CD4-positive, CD25-positive, alpha-beta regulatory T cell (primary cell): ENCODE data around the gene RAD51B. TPM values are rescaled to one million over a fixed set of nuclear protein-coding genes. Genes with fewer than 3 reads are reported as not detected.

ENCODE experiments used
- ATAC-seq, 2 donors: fragments of 150-1000 bp; cut with Tn5 transposase; one replicate each; pipeline ENCODE4 v1.10.0; 2021; ENCODE audit warnings: low read depth in 2 of 2, moderate number of reproducible peaks in 2 of 2, moderate library complexity in 1 of 2
- DNase-seq, 3 donors: peaks; one replicate each; pipeline versions ENCODE4 v3.0.0 to v3.0.0-alpha.2; 2012 to 2022; ENCODE audit warnings: mixed read lengths in 1 of 3
- H3K27ac ChIP-seq: one replicate; pipeline ENCODE4 v1.7.0; 2013; ENCODE audit warnings: mild to moderate bottlenecking, low read length; ENCODE audit not compliant: insufficient read depth, poor library complexity, severe bottlenecking
- H3K27me3 ChIP-seq: one replicate; pipeline ENCODE4 v1.7.0; 2013; ENCODE audit warnings: low read length; ENCODE audit not compliant: control insufficient read depth, insufficient read depth
- H3K36me3 ChIP-seq: one replicate; pipeline ENCODE4 v1.7.0; 2013; ENCODE audit warnings: mild to moderate bottlenecking, low read length, moderate library complexity; ENCODE audit not compliant: control insufficient read depth, insufficient read depth
- H3K4me1 ChIP-seq: 2 replicates; pipeline ENCODE4 v1.7.0; 2013; ENCODE audit warnings: mild to moderate bottlenecking, low read length; ENCODE audit not compliant: insufficient read depth, control insufficient read depth, poor library complexity, severe bottlenecking
- H3K4me3 ChIP-seq: one replicate; pipeline ENCODE4 v1.7.0; 2013; ENCODE audit warnings: low read depth, mild to moderate bottlenecking, low read length, moderate library complexity
- H3K9me3 ChIP-seq, 2 experiments: 1 replicate in 1 of 2; 2 replicates in 1 of 2; pipeline ENCODE4 v1.7.0; 2013; ENCODE audit warnings: low read length in 2 of 2, mild to moderate bottlenecking in 1 of 2, moderate library complexity in 1 of 2; ENCODE audit not compliant: control insufficient read depth in 2 of 2
- H3K27ac Mint-ChIP-seq, 3 donors: one replicate each; pipeline ENCODE4 v1.8.0; 2020 to 2022; ENCODE audit warnings: mild to moderate bottlenecking in 3 of 3, mixed read lengths in 3 of 3, moderate library complexity in 2 of 3
- H3K27me3 Mint-ChIP-seq: one replicate; pipeline ENCODE4 v1.8.0; 2022; ENCODE audit warnings: mild to moderate bottlenecking, mixed read lengths
- H3K36me3 Mint-ChIP-seq: one replicate; pipeline ENCODE4 v1.8.0; 2020; ENCODE audit warnings: mixed read lengths
- H3K4me1 Mint-ChIP-seq, 4 donors: one replicate each; pipeline ENCODE4 v1.8.0; 2020 to 2022; ENCODE audit warnings: mixed read lengths in 4 of 4, mild to moderate bottlenecking in 1 of 4
- H3K4me3 Mint-ChIP-seq, 4 donors: one replicate each; pipeline ENCODE4 v1.8.0; 2020 to 2022; ENCODE audit warnings: mild to moderate bottlenecking in 4 of 4, mixed read lengths in 4 of 4, moderate library complexity in 3 of 4
- H3K9me3 Mint-ChIP-seq, 7 donors: one replicate each; pipeline ENCODE4 v1.8.0; 2020 to 2022; ENCODE audit warnings: mixed read lengths in 7 of 7, mild to moderate bottlenecking in 3 of 7, moderate library complexity in 2 of 7
- polyA plus RNA-seq, 4 donors: library from polyadenylated mRNA; unstranded; fragments of 300-500 nt; fragmentation: Illumina TruSeq; gene quantifications; one replicate each; pipeline ENCODE4 v1.2.3, GENCODE V29; 2021
- total RNA-seq: library from RNA; stranded (reverse); gene quantifications from one replicate; pipeline ENCODE4 v1.2.3, GENCODE V29; 2022

RAD51B gene
- total and polyA plus RNA-seq, 5 donors from 2014 or later, result 19.1 to 40.2 (median 28.1) TPM

GRCh38 chr14:68140076-68140741, 320.6 kb downstream of the RAD51B start:
- Histone ChIP-seq H3K27ac (no peak overlapping the region), H3K27me3 (no peaks in the 10 kb centered on the region), H3K4me1 (peaks cover 5% of the 10 kb centered on the region), H3K36me3 (no peaks in the 10 kb centered on the region), H3K4me3 (no peak overlapping the region), H3K9me3 (no peaks in the 10 kb centered on the region)
- DNase-seq (no peak), ATAC-seq (no peak)
- Mint-ChIP-seq H3K27me3 (no peaks in the 10 kb centered on the region), H3K9me3 (no peaks in the 10 kb centered on the region), H3K4me3 (no peak overlapping the region), H3K27ac (no peak overlapping the region), H3K4me1 (peaks cover 16 to 46% (median 18%) of the 10 kb centered on the region in 4 donors), H3K36me3 (no peaks in the 10 kb centered on the region)

GRCh38 chr14:68140806-68141205, 321.2 kb downstream of the RAD51B start:
- Mint-ChIP-seq H3K4me3 (no peak overlapping the region), H3K9me3 (peaks cover 0 to under 1% (median 0%) of the 10 kb centered on the region in 7 donors), H3K27ac (no peak overlapping the region), H3K36me3 (no peaks in the 10 kb centered on the region), H3K27me3 (no peaks in the 10 kb centered on the region), H3K4me1 (peaks cover 12 to 43% (median 13%) of the 10 kb centered on the region in 4 donors)
- H3K9me3 ChIP-seq, result no peaks in the 10 kb centered on the region
- DNase-seq, result no peak
- H3K36me3 ChIP-seq, result no peaks in the 10 kb centered on the region
- H3K27me3 ChIP-seq, result no peaks in the 10 kb centered on the region
- H3K4me3 ChIP-seq, result no peak overlapping the region
- H3K27ac ChIP-seq, result no peak overlapping the region
- H3K4me1 ChIP-seq, result peaks cover 5% of the 10 kb centered on the region
- ATAC-seq, result no peak

DNA sequence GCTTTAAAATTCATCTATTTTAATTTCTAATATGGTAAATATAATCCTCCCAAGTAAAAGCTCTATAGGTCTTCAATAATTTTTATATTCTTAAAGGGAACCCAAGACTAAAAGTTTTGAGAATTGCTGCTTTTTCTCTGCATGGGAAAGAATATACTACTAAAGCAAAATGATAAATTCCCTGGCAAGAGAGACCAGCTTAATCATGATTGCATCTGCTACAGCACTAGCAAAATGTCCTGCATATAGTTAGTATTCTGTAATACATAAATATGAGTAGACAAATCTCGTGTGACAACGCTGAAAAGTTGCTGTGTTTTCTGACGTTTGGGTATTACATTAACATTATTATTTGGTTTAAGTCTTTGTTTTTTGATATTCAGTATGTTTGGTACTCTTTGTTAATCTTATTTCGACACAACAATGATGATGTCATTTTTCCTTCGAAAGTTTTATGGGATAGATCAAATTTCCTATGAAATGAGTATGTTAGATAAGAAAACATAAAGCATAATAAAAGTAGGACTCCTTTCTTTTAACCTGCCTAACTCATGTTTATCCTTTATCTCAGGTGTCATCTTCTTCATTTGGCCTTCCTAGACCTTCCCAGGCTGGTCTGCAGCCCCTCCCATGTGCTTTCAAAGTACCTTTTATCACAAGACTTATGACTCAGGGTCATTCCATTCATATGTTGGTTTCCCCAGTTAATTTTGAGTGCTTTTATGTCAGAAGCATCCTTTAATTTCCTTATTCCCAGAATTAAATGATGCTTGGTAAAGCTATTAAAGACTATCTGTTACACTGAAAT, 321.9 kb downstream of the RAD51B start:
- no peak overlapping the region for H3K27ac ChIP-seq
- H3K9me3 ChIP-seq, result no peaks in the 10 kb centered on the region
- Mint-ChIP-seq H3K27ac (no peak overlapping the region), H3K4me1 (peaks cover 12 to 43% (median 13%) of the 10 kb centered on the region in 4 donors), H3K4me3 (no peak overlapping the region), H3K27me3 (no peaks in the 10 kb centered on the region), H3K36me3 (no peaks in the 10 kb centered on the region), H3K9me3 (peaks cover 0 to 2% (median 0%) of the 10 kb centered on the region in 7 donors)
- no peaks in the 10 kb centered on the region for H3K27me3 ChIP-seq
- DNase-seq (no peak), ATAC-seq (no peak)
- H3K36me3 ChIP-seq, result no peaks in the 10 kb centered on the region
- H3K4me1 ChIP-seq, result peaks cover 5% of the 10 kb centered on the region
- no peak overlapping the region for H3K4me3 ChIP-seq

DNA sequence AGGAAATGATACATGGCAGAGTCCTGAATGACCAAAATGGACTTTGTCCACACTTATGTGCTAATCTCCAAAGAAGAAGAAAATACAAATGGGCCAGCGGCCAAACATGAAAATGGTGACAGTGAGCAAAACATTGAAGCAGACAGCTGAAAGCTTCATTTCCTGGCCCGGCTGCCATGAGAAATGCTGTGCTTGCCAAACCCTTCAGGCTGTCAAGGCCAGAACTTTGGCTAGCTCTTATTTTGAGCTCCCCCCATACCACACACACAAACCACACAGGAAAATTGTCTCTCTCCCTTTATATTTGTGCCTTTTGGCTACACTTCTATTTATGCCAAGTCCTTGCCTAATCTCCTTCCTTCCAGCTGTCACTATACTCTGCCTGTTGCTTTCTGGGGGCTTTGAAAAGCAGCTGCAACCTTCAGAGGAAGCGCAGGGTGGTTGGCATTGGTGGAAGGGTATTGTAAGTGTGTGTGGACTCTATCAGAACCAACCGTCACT, 323.8 kb downstream of the RAD51B start:
- peaks cover 0 to 14% (median 1%) of the 10 kb centered on the region in 7 donors for H3K9me3 Mint-ChIP-seq
- no peaks in the 10 kb centered on the region for H3K36me3 Mint-ChIP-seq
- H3K27ac ChIP-seq, result no peak overlapping the region
- no peaks in the 10 kb centered on the region for H3K27me3 ChIP-seq
- H3K27ac Mint-ChIP-seq, result peak overlapping the region in 1 of 3 donors; percentile 40
- H3K9me3 ChIP-seq, result peaks cover 0 to 5% of the 10 kb centered on the region in 2 experiments
- H3K4me3 ChIP-seq, result no peak overlapping the region
- no peaks in the 10 kb centered on the region for H3K27me3 Mint-ChIP-seq
- DNase-seq, result no peak
- H3K4me1 ChIP-seq, result peaks cover 5% of the 10 kb centered on the region
- peaks cover 8 to 32% (median 12%) of the 10 kb centered on the region in 4 donors for H3K4me1 Mint-ChIP-seq
- no peak overlapping the region for H3K4me3 Mint-ChIP-seq
- no peaks in the 10 kb centered on the region for H3K36me3 ChIP-seq
- ATAC-seq, result no peak

- no peaks in the 10 kb centered on the region for H3K27me3 ChIP-seq
- Mint-ChIP-seq H3K27ac (peak overlapping the region in 1 of 3 donors; percentile 27), H3K27me3 (no peaks in the 10 kb centered on the region), H3K36me3 (no peaks in the 10 kb centered on the region), H3K4me3 (no peak overlapping the region), H3K4me1 (peaks cover 7 to 31% (median 12%) of the 10 kb centered on the region in 4 donors), H3K9me3 (peaks cover 1 to 20% (median 6%) of the 10 kb centered on the region in 7 donors)
- peaks cover 0 to 8% of the 10 kb centered on the region in 2 experiments for H3K9me3 ChIP-seq
- no peak for ATAC-seq
- H3K36me3 ChIP-seq, result no peaks in the 10 kb centered on the region
- DNase-seq, result no peak
- H3K4me3 ChIP-seq, result no peak overlapping the region
- no peak overlapping the region for H3K27ac ChIP-seq
- H3K4me1 ChIP-seq, result peaks cover 5% of the 10 kb centered on the region
Measured at GRCh38 chr14:68144051-68144681, 324.6 kb downstream of the RAD51B start.

- Mint-ChIP-seq H3K4me1 (peaks cover 7 to 31% (median 12%) of the 10 kb centered on the region in 4 donors), H3K27me3 (no peaks in the 10 kb centered on the region), H3K9me3 (peaks cover 1 to 26% (median 6%) of the 10 kb centered on the region in 7 donors), H3K4me3 (no peak overlapping the region), H3K27ac (no peak overlapping the region), H3K36me3 (no peaks in the 10 kb centered on the region)
- Histone ChIP-seq H3K4me3 (no peak overlapping the region), H3K27me3 (no peaks in the 10 kb centered on the region), H3K9me3 (peaks cover 0 to 8% of the 10 kb centered on the region in 2 experiments), H3K36me3 (no peaks in the 10 kb centered on the region), H3K4me1 (peaks cover 5% of the 10 kb centered on the region), H3K27ac (no peak overlapping the region)
- ATAC-seq (no peak), DNase-seq (no peak)
Measured at GRCh38 chr14:68145036-68145435, 325.5 kb downstream of the RAD51B start.

DNA sequence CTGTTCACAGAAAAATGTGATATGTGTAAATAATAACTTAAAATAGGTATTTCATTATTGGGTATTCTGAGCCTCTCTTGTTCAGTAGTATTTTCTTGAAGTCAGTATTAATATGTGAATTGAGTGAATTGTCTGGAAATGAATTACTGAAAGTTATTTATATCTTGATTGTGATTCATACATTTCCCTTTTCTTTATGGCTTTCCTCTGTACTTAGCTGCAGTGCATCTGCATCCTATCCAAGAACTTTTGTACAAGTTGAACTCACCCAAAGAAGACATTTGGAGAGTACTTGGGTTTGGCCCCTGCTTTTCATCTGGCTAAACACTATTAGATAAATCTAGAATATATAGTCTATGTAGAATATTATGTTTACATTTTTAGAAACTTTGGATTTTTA, 326.0 kb downstream of the RAD51B start:
- no peaks in the 10 kb centered on the region for H3K27me3 Mint-ChIP-seq
- H3K36me3 ChIP-seq, result no peaks in the 10 kb centered on the region
- no peak overlapping the region for H3K4me3 Mint-ChIP-seq
- peaks cover 0 to 8% of the 10 kb centered on the region in 2 experiments for H3K9me3 ChIP-seq
- no peak overlapping the region for H3K4me3 ChIP-seq
- no peaks in the 10 kb centered on the region for H3K27me3 ChIP-seq
- ATAC-seq (no peak), DNase-seq (no peak)
- H3K4me1 ChIP-seq, result peaks cover 5% of the 10 kb centered on the region
- H3K27ac Mint-ChIP-seq, result no peak overlapping the region
- peaks cover 1 to 29% (median 6%) of the 10 kb centered on the region in 7 donors for H3K9me3 Mint-ChIP-seq
- no peaks in the 10 kb centered on the region for H3K36me3 Mint-ChIP-seq
- H3K4me1 Mint-ChIP-seq, result peaks cover 7 to 31% (median 12%) of the 10 kb centered on the region in 4 donors
- H3K27ac ChIP-seq, result no peak overlapping the region
